ENCODE data around the gene ERCC3.
"Not testable (repeated sequence)": the region's sequence is repeated elsewhere in the genome, so short reads cannot be mapped to it uniquely, and the experiment has no call there.

ERCC3 gene

GRCh38 chr2:127216095-127216494 is 77.8 kb downstream of the ERCC3 start:
- DNase-seq (ENCODE audit: low read depth) = no peak
- no peak for TF ChIP-seq CTCF (conservative IDR thresholded peaks at IDR 0.05; ENCODE audit: control insufficient read depth, insufficient read depth, low read depth, low read length)
- H3K4me3 ChIP-seq (ENCODE audit: control insufficient read depth, low read depth, low read length) = no peak overlapping the region

- DNase-seq (ENCODE audit: low read depth) = not testable (repeated sequence)
Observed at GRCh38 chr2:127214201-127214600, 79.7 kb downstream of the ERCC3 start.

GRCh38 chr2:127208313-127208712 is 85.6 kb downstream of the ERCC3 start:
- no peak overlapping the region for H3K4me3 ChIP-seq (ENCODE audit: control insufficient read depth, low read depth, low read length)
- no peak for TF ChIP-seq CTCF (conservative IDR thresholded peaks at IDR 0.05; ENCODE audit: control insufficient read depth, insufficient read depth, low read depth, low read length)
- no peak for DNase-seq (ENCODE audit: low read depth)

More at GRCh38 chr2:127214201-127214600, 79.7 kb downstream of the ERCC3 start:
- H3K4me3 ChIP-seq (ENCODE audit: control insufficient read depth, low read depth, low read length) = not testable (repeated sequence)

Measured in fibroblast of mammary gland (primary cell).